Kidney epithelial cell (primary cell): ENCODE measurements around the gene PACS1. TPM values are rescaled to one million over a fixed set of nuclear protein-coding genes. Genes with fewer than 3 reads are reported as not detected.

ENCODE experiments used
- DNase-seq: peaks from one replicate; pipeline ENCODE4 v3.0.0-alpha.2; 2010; ENCODE audit warnings: low read depth
- H3K27me3 ChIP-seq: 2 replicates; pipeline ENCODE4 v1.6.0; 2011; ENCODE audit warnings: low read length; ENCODE audit not compliant: control insufficient read depth, insufficient read depth
- H3K36me3 ChIP-seq: 2 replicates; pipeline ENCODE4 v1.5.1; 2011; ENCODE audit warnings: low read length; ENCODE audit not compliant: control insufficient read depth, insufficient read depth
- H3K4me3 ChIP-seq: 2 replicates; pipeline ENCODE4 v1.5.1; 2011; ENCODE audit warnings: low read depth, mild to moderate bottlenecking, control low read depth, low read length
- CTCF ChIP-seq: IDR thresholded peaks from 2 replicates; pipeline ENCODE4 v1.5.1; 2011; ENCODE audit warnings: mild to moderate bottlenecking, moderate library complexity, low read length, control low read depth, inconsistent platforms; ENCODE audit not compliant: insufficient read depth, poor library complexity, severe bottlenecking
- total RNA-seq: library from RNA; depleted of rRNA; stranded (reverse); fragments of >200 nt; gene quantifications from 2 replicates; pipeline ENCODE4 v1.2.3, GENCODE V29; 2015

PACS1 gene
- total RNA-seq, 1 donor from 2014 or later, result 29.4 TPM

- Histone ChIP-seq H3K4me3 (no peak overlapping the region), H3K36me3 (no peaks in the 10 kb centered on the region), H3K27me3 (no peaks in the 10 kb centered on the region)
- TF ChIP-seq CTCF, result no peak
- DNase-seq, result no peak
Measured at GRCh38 chr11:66178871-66179270, 108.8 kb downstream of the PACS1 start.

- DNase-seq, result no peak
- Histone ChIP-seq H3K4me3 (no peak overlapping the region), H3K27me3 (no peaks in the 10 kb centered on the region), H3K36me3 (no peaks in the 10 kb centered on the region)
- no peak for TF ChIP-seq CTCF
Measured at GRCh38 chr11:66181632-66182315, 111.7 kb downstream of the PACS1 start.

GRCh38 chr11:66183494-66184048 is 113.5 kb downstream of the PACS1 start:
- Histone ChIP-seq H3K36me3 (no peaks in the 10 kb centered on the region), H3K27me3 (no peaks in the 10 kb centered on the region), H3K4me3 (no peak overlapping the region)
- TF ChIP-seq CTCF, result no peak
- no peak for DNase-seq

GRCh38 chr11:66184728-66185127 is 114.7 kb downstream of the PACS1 start:
- no peak overlapping the region for H3K4me3 ChIP-seq
- no peaks in the 10 kb centered on the region for H3K27me3 ChIP-seq
- H3K36me3 ChIP-seq, result no peaks in the 10 kb centered on the region
- TF ChIP-seq CTCF, result no peak
- DNase-seq, result no peak

GRCh38 chr11:66186470-66186869 is 116.4 kb downstream of the PACS1 start:
- H3K36me3 ChIP-seq, result no peaks in the 10 kb centered on the region
- no peak for DNase-seq
- H3K27me3 ChIP-seq, result no peaks in the 10 kb centered on the region
- no peak overlapping the region for H3K4me3 ChIP-seq
- TF ChIP-seq CTCF, result no peak

GRCh38 chr11:66187453-66187852 is 117.4 kb downstream of the PACS1 start:
- Histone ChIP-seq H3K4me3 (no peak overlapping the region), H3K27me3 (no peaks in the 10 kb centered on the region), H3K36me3 (no peaks in the 10 kb centered on the region)
- no peak for DNase-seq
- TF ChIP-seq CTCF, result no peak
